ENCODE results near the gene SH3BP5.
"Not testable (repeated sequence)": the region's sequence is repeated elsewhere in the genome, so short reads cannot be mapped to it uniquely, and the experiment has no call there.

SH3BP5 gene

GRCh38 chr3:15367059-15367458 lies 34.7 kb upstream of the SH3BP5 start:
- DNase-seq (ENCODE audit: extremely low read depth, low read depth), result no peak
- TF ChIP-seq CTCF (IDR thresholded peaks at IDR 0.05; ENCODE audit: low read depth, low read length), result no peak

GRCh38 chr3:15364078-15364477 lies 31.7 kb upstream of the SH3BP5 start:
- DNase-seq (ENCODE audit: extremely low read depth, low read depth), result not testable (repeated sequence)

DNA sequence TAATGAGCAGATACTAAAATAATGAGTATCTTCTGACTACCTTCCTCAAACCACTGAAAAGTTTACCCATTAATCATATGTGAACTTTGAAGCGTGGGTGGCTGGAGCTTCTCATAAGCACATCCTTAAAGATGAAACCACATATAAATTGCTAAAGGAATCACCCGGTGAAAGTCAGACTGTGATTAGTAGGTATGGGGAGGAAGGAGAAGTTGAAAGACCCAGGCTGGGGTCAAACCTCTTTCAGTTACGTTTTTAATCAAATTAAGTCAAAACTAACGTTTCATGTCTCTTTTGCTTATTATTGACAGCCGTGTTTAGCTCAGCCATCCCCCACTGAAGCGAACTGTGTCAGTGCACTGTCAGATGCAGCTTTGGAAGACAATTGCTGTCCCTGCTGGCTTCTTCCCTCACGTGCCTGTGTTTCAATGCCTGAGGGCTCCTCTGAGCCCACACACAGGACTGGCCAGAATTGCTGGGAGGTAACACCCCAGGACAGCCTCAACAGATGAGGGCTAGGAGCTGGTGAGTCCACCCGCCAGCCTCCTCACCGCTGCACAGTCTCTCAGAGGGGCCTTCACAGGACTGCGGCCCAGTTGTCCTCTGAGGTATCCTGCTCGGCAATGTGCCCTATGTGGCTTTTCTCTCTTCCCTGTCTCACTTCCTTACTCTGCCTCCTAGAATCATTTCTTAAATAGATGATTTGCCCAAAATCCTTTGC lies 29.3 kb upstream of the SH3BP5 start:
- no peak for TF ChIP-seq CTCF (IDR thresholded peaks at IDR 0.05; ENCODE audit: low read depth, low read length)
- no peak for DNase-seq (ENCODE audit: extremely low read depth, low read depth)

- no peak for DNase-seq (ENCODE audit: extremely low read depth, low read depth)
- no peak for TF ChIP-seq CTCF (IDR thresholded peaks at IDR 0.05; ENCODE audit: low read depth, low read length)
Observed at GRCh38 chr3:15360788-15361493, 28.6 kb upstream of the SH3BP5 start.

- DNase-seq (ENCODE audit: extremely low read depth, low read depth), result no peak
- no peak for TF ChIP-seq CTCF (IDR thresholded peaks at IDR 0.05; ENCODE audit: low read depth, low read length)
Observed at GRCh38 chr3:15359677-15360397, 27.5 kb upstream of the SH3BP5 start.

GRCh38 chr3:15356651-15357061 lies 24.3 kb upstream of the SH3BP5 start:
- not testable (repeated sequence) for DNase-seq (ENCODE audit: extremely low read depth, low read depth)

DNA sequence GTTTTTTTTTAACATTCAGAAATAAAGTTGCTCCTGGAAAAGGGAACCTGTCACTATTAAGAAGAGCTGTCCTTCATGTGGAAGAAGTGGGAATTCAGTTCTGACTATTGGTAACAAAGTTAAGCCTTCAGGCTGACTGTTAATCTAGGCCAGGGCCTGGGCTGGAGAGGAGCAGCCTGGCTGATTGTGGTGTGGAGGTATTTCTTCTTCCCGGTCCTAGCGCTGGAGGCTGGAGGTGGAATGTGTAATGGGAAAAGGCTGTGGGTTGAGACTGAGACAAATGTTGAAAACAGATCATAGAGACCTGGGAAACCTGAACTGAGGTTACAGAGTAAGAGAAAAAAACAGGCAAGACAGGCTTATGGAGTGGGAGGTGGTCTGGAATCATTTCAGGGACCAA lies 23.8 kb upstream of the SH3BP5 start:
- TF ChIP-seq CTCF (IDR thresholded peaks at IDR 0.05; ENCODE audit: low read depth, low read length), result no peak
- DNase-seq (ENCODE audit: extremely low read depth, low read depth), result no peak

DNA sequence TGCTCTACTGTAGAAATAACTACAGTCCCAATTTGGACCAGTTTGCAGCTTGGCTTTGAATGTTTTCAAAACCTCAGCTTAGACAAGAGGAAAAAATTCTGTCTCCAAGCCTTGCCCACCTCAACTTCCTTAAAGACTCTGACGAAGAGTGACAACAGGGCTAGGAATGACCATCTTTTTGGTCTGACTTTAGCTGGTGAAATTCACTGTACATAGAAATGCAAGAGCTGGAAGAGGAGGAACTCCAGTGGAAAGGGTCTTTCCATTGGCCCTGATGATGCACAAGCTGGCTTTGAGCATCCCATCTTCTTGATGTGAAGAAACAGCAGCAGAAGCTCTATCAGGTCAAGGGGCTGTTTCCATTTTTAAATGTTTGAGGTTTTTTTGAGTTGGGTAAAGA lies 22.7 kb upstream of the SH3BP5 start:
- no peak for TF ChIP-seq CTCF (IDR thresholded peaks at IDR 0.05; ENCODE audit: low read depth, low read length)
- no peak for DNase-seq (ENCODE audit: extremely low read depth, low read depth)
